ENCODE measurements around the gene DRC3. TPM values are rescaled to one million over a fixed set of nuclear protein-coding genes. Genes with fewer than 3 reads are reported as not detected.

Gene DRC3
- total RNA-seq, 1 donor from 2014 or later = 3.3 TPM

- intact Hi-C loops (cut with DNase I) = no loop called here
- Histone ChIP-seq H3K9me3 (no peaks in the 10 kb centered on the region), H3K4me3 (no peak overlapping the region), H3K4me1 (peaks cover 39% of the 10 kb centered on the region), H3K36me3 (no peaks in the 10 kb centered on the region), H3K27me3 (no peaks in the 10 kb centered on the region), H3K27ac (no peak overlapping the region)
- TF ChIP-seq CTCF (IDR thresholded peaks at IDR 0.05) = no peak
- DNase-seq (no peak), ATAC-seq (no peak)
Observed at GRCh38 chr17:17926840-17927449, 45.7 kb upstream of the DRC3 start.

- ATAC-seq (peak; percentile 77), DNase-seq (no peak)
- H3K27ac ChIP-seq = peak overlapping the region; percentile 39
- no peaks in the 10 kb centered on the region for H3K36me3 ChIP-seq
- no peaks in the 10 kb centered on the region for H3K27me3 ChIP-seq
- peaks cover 27% of the 10 kb centered on the region for H3K4me1 ChIP-seq
- intact Hi-C loops (cut with DNase I) = no loop called here
- TF ChIP-seq CTCF (IDR thresholded peaks at IDR 0.05) = no peak
- H3K4me3 ChIP-seq = no peak overlapping the region
- no peaks in the 10 kb centered on the region for H3K9me3 ChIP-seq
Observed at GRCh38 chr17:17928398-17929287, 44.0 kb upstream of the DRC3 start.

GRCh38 chr17:17929655-17930380 is 42.8 kb upstream of the DRC3 start:
- no peaks in the 10 kb centered on the region for H3K27me3 ChIP-seq
- ATAC-seq (peak; percentile 67), DNase-seq (no peak)
- no peak for TF ChIP-seq CTCF (IDR thresholded peaks at IDR 0.05)
- no peaks in the 10 kb centered on the region for H3K36me3 ChIP-seq
- intact Hi-C loops (cut with DNase I) = no loop called here
- H3K27ac ChIP-seq = peak overlapping the region; percentile 25
- H3K4me3 ChIP-seq = no peak overlapping the region
- peaks cover 33% of the 10 kb centered on the region for H3K4me1 ChIP-seq
- H3K9me3 ChIP-seq = no peaks in the 10 kb centered on the region

- H3K27ac ChIP-seq = no peak overlapping the region
- intact Hi-C loops (cut with DNase I) = no loop called here
- DNase-seq (no peak), ATAC-seq (no peak)
- no peak overlapping the region for H3K4me3 ChIP-seq
- H3K36me3 ChIP-seq = no peaks in the 10 kb centered on the region
- TF ChIP-seq CTCF (IDR thresholded peaks at IDR 0.05) = no peak
- H3K27me3 ChIP-seq = no peaks in the 10 kb centered on the region
- no peaks in the 10 kb centered on the region for H3K9me3 ChIP-seq
- H3K4me1 ChIP-seq = peaks cover 40% of the 10 kb centered on the region
Observed at GRCh38 chr17:17930674-17931073, 42.0 kb upstream of the DRC3 start.

- Histone ChIP-seq H3K4me3 (no peak overlapping the region), H3K9me3 (no peaks in the 10 kb centered on the region), H3K36me3 (no peaks in the 10 kb centered on the region), H3K4me1 (peaks cover 44% of the 10 kb centered on the region), H3K27ac (no peak overlapping the region), H3K27me3 (no peaks in the 10 kb centered on the region)
- no peak for DNase-seq
- intact Hi-C loops (cut with DNase I) = no loop called here
- TF ChIP-seq CTCF (IDR thresholded peaks at IDR 0.05) = no peak
- no peak for ATAC-seq
Observed at GRCh38 chr17:17931159-17931558, 41.5 kb upstream of the DRC3 start.

All from upper lobe of right lung (tissue), 1 donor.